GM12891 (cell line): Measurements from ENCODE around the gene SYNDIG1.

Experiments used
- POLR2A ChIP-seq: IDR thresholded peaks from 2 replicates; pipeline ENCODE4 v1.6.1; 2011; ENCODE audit warnings: low read depth, low read length, control low read depth
- POLR2AphosphoS5 ChIP-seq: IDR thresholded peaks from 2 replicates; pipeline ENCODE4 v1.6.1; 2011; ENCODE audit warnings: low read depth, low read length, control low read depth
- SPI1 ChIP-seq: IDR thresholded peaks from 2 replicates; pipeline ENCODE4 v1.6.1; 2011; ENCODE audit warnings: low read depth, low read length, control low read depth

DNA sequence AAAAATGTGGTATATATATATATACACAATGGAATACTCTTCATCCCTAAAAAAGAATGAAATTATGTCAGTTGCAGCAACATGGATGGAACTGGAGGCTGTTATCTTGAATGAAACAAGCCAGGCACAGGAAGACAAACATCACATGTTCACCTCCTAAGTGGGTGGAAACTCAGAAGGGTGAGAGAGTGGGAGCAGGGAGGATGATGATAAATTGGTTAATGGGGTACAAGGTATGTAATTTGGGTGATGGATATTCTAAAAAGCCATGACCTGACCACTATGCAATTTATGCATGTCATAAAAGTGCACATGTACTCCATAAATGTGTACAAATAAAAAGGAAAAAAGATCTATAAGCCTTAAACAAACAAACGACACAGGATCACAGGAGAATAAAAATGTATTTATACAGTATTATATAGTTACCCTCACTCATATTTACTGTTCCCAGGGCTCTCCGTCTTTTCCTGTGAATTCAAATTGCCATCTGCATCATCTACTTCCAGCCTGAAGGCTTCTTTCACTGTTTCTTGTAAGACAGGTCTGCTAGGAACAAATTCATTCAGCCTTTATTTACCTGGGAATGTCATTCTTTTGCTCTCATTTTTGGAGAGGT, 89.8 kb downstream of the SYNDIG1 start:
- TF ChIP-seq POLR2A: no peak
- TF ChIP-seq POLR2AphosphoS5: no peak
- TF ChIP-seq SPI1: no peak
